ENCODE measurements around the gene CCBE1. TPM values are rescaled to one million over a fixed set of nuclear protein-coding genes. Genes with fewer than 3 reads are reported as not detected.

CCBE1 gene
- total RNA-seq, 1 experiment from 2014 or later = 28.9 TPM

- intact Hi-C loops (cut with micrococcal nuclease) = no loop called here
- Mint-ChIP-seq H3K27me3 (ENCODE audit: insufficient read depth, unreplicated experiment) (no peaks in the 10 kb centered on the region), H3K27ac (ENCODE audit: low read depth, unreplicated experiment) (no peak overlapping the region), H3K9me3 (ENCODE audit: unreplicated experiment) (no peaks in the 10 kb centered on the region), H3K4me3 (ENCODE audit: unreplicated experiment) (no peak overlapping the region), H3K36me3 (ENCODE audit: insufficient read depth, unreplicated experiment) (no peaks in the 10 kb centered on the region), H3K4me1 (ENCODE audit: insufficient read depth, unreplicated experiment) (peaks cover 5% of the 10 kb centered on the region)
- no TSS peak for BruUV-seq (replicated peaks)
- POLR2A ChIA-PET = interaction anchor here (0.7 to 3.1 kb wide), 9 partner anchors 24 to 656 kb away, joined by 3 to 24 read pairs (median 7); partner anchors contain the start of gene CCBE1
- DNase-seq (ENCODE audit: unreplicated experiment) = no peak
- TF ChIP-seq, protein P1, sequence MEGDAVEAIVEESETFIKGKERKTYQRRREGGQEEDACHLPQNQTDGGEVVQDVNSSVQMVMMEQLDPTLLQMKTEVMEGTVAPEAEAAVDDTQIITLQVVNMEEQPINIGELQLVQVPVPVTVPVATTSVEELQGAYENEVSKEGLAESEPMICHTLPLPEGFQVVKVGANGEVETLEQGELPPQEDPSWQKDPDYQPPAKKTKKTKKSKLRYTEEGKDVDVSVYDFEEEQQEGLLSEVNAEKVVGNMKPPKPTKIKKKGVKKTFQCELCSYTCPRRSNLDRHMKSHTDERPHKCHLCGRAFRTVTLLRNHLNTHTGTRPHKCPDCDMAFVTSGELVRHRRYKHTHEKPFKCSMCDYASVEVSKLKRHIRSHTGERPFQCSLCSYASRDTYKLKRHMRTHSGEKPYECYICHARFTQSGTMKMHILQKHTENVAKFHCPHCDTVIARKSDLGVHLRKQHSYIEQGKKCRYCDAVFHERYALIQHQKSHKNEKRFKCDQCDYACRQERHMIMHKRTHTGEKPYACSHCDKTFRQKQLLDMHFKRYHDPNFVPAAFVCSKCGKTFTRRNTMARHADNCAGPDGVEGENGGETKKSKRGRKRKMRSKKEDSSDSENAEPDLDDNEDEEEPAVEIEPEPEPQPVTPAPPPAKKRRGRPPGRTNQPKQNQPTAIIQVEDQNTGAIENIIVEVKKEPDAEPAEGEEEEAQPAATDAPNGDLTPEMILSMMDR (IDR thresholded peaks at IDR 0.05; ENCODE audit: unreplicated experiment) = no peak
- CTCF ChIA-PET = interaction anchor here (0.6 to 7.4 kb wide), 46 partner anchors 10 to 422 kb away, joined by 3 to 310 read pairs (median 6); partner anchors contain the start of gene CCBE1
Measured at GRCh38 chr18:59460072-59460420, 237.2 kb downstream of the CCBE1 start.

- TF ChIP-seq, protein P1 (IDR thresholded peaks at IDR 0.05; ENCODE audit: unreplicated experiment) = peak; percentile 54
- H3K27ac Mint-ChIP-seq (ENCODE audit: low read depth, unreplicated experiment) = no peak overlapping the region
- H3K4me1 Mint-ChIP-seq (ENCODE audit: insufficient read depth, unreplicated experiment) = peaks cover 5% of the 10 kb centered on the region
- intact Hi-C loops (cut with micrococcal nuclease) = loop anchor here (1.0 to 2.0 kb wide), 4 partner anchors 171 to 364 kb away; partner anchors contain the start of gene CCBE1
- no peaks in the 10 kb centered on the region for H3K36me3 Mint-ChIP-seq (ENCODE audit: insufficient read depth, unreplicated experiment)
- BruUV-seq (replicated peaks) = no TSS peak
- H3K4me3 Mint-ChIP-seq (ENCODE audit: unreplicated experiment) = no peak overlapping the region
- DNase-seq (ENCODE audit: unreplicated experiment) = peak; percentile 51
- POLR2A ChIA-PET = interaction anchor here (0.6 to 3.1 kb wide), 14 partner anchors 13 to 363 kb away, joined by 3 to 24 read pairs (median 4); partner anchors contain the start of gene CCBE1
- H3K27me3 Mint-ChIP-seq (ENCODE audit: insufficient read depth, unreplicated experiment) = no peaks in the 10 kb centered on the region
- CTCF ChIA-PET = interaction anchor here (0.6 to 7.4 kb wide), 69 partner anchors 11 to 1090 kb away, joined by 3 to 310 read pairs (median 5); partner anchors contain the start of gene CCBE1
- no peaks in the 10 kb centered on the region for H3K9me3 Mint-ChIP-seq (ENCODE audit: unreplicated experiment)
Measured at GRCh38 chr18:59459369-59460071, 237.7 kb downstream of the CCBE1 start.

DNA sequence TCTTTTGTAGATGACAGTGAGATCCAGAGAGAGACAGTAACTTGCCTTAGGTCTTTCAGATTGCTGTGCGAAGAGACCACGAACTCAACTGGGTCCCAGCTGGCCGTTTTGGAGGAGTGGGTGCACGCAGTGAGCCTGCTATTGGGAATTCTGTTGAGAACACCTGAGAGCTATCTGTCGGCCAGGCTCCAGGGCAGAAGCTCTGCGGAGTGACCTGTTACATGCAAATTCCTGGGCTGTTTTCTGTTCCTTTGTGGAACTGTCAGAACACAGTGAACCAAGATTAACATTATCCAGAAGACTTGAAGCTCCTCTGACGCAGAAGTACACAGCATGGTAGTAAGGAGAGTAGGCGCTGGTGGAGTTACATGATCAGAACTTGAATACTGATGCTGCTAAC lies 238.6 kb downstream of the CCBE1 start:
- intact Hi-C loops (cut with micrococcal nuclease) = loop anchor here (2.0 kb wide), 1 partner anchor 172 kb away; no protein-coding TSS in a partner anchor
- DNase-seq (ENCODE audit: unreplicated experiment) = no peak
- no TSS peak for BruUV-seq (replicated peaks)
- H3K27ac Mint-ChIP-seq (ENCODE audit: low read depth, unreplicated experiment) = no peak overlapping the region
- TF ChIP-seq, protein P1 (IDR thresholded peaks at IDR 0.05; ENCODE audit: unreplicated experiment) = no peak
- ChIA-PET CTCF (interaction anchor here (0.6 to 7.4 kb wide), 49 partner anchors 10 to 1165 kb away, joined by 3 to 310 read pairs (median 5); partner anchors contain the start of gene CCBE1), POLR2A (interaction anchor here (0.8 to 3.1 kb wide), 7 partner anchors 12 to 364 kb away, joined by 3 to 24 read pairs (median 4); partner anchors contain the start of gene CCBE1)
- H3K36me3 Mint-ChIP-seq (ENCODE audit: insufficient read depth, unreplicated experiment) = no peaks in the 10 kb centered on the region
- H3K9me3 Mint-ChIP-seq (ENCODE audit: unreplicated experiment) = no peaks in the 10 kb centered on the region
- no peaks in the 10 kb centered on the region for H3K27me3 Mint-ChIP-seq (ENCODE audit: insufficient read depth, unreplicated experiment)
- H3K4me1 Mint-ChIP-seq (ENCODE audit: insufficient read depth, unreplicated experiment) = peaks cover 5% of the 10 kb centered on the region
- H3K4me3 Mint-ChIP-seq (ENCODE audit: unreplicated experiment) = no peak overlapping the region

GRCh38 chr18:59456657-59457056 lies 240.6 kb downstream of the CCBE1 start:
- Mint-ChIP-seq H3K9me3 (ENCODE audit: unreplicated experiment) (no peaks in the 10 kb centered on the region), H3K4me1 (ENCODE audit: insufficient read depth, unreplicated experiment) (peaks cover 5% of the 10 kb centered on the region), H3K27me3 (ENCODE audit: insufficient read depth, unreplicated experiment) (no peaks in the 10 kb centered on the region), H3K4me3 (ENCODE audit: unreplicated experiment) (no peak overlapping the region), H3K36me3 (ENCODE audit: insufficient read depth, unreplicated experiment) (no peaks in the 10 kb centered on the region), H3K27ac (ENCODE audit: low read depth, unreplicated experiment) (no peak overlapping the region)
- intact Hi-C loops (cut with micrococcal nuclease) = no loop called here
- POLR2A ChIA-PET = no interaction called here
- BruUV-seq (replicated peaks) = no TSS peak
- no peak for DNase-seq (ENCODE audit: unreplicated experiment)
- CTCF ChIA-PET = interaction anchor here (0.5 to 7.4 kb wide), 8 partner anchors 8 to 367 kb away, joined by 3 to 310 read pairs (median 6); no protein-coding TSS in a partner anchor
- TF ChIP-seq, protein P1 (IDR thresholded peaks at IDR 0.05; ENCODE audit: unreplicated experiment) = no peak
